ENCODE results near the gene PEBP1.
A peak's percentile ranks its signal among the peaks of the same experiment; 100 is the strongest.

PEBP1 gene

GRCh38 chr12:118119449-118119879, 16.5 kb upstream of the PEBP1 start:
- DNase-seq (ENCODE audit: low read depth) = no peak
- no peak overlapping the region for H3K4me3 ChIP-seq (ENCODE audit: low read depth, low read length)
- TF ChIP-seq CTCF (IDR thresholded peaks at IDR 0.05; ENCODE audit: control insufficient read depth, extremely low read depth, insufficient read depth) = no peak

- no peak overlapping the region for H3K4me3 ChIP-seq (ENCODE audit: low read depth, low read length)
- DNase-seq (ENCODE audit: low read depth) = no peak
- peak; percentile 44 for TF ChIP-seq CTCF (IDR thresholded peaks at IDR 0.05; ENCODE audit: control insufficient read depth, extremely low read depth, insufficient read depth)
Observed at GRCh38 chr12:118120579-118121363, 15.2 kb upstream of the PEBP1 start.

- no peak overlapping the region for H3K4me3 ChIP-seq (ENCODE audit: low read depth, low read length)
- no peak for TF ChIP-seq CTCF (IDR thresholded peaks at IDR 0.05; ENCODE audit: control insufficient read depth, extremely low read depth, insufficient read depth)
- DNase-seq (ENCODE audit: low read depth) = no peak
Observed at GRCh38 chr12:118122264-118122663, 13.7 kb upstream of the PEBP1 start.

- H3K4me3 ChIP-seq (ENCODE audit: low read depth, low read length) = no peak overlapping the region
- TF ChIP-seq CTCF (IDR thresholded peaks at IDR 0.05; ENCODE audit: control insufficient read depth, extremely low read depth, insufficient read depth) = no peak
- DNase-seq (ENCODE audit: low read depth) = no peak
Observed at GRCh38 chr12:118124333-118124874, 11.5 kb upstream of the PEBP1 start.

GRCh38 chr12:118125743-118126118, 10.2 kb upstream of the PEBP1 start:
- H3K4me3 ChIP-seq (ENCODE audit: low read depth, low read length) = no peak overlapping the region
- no peak for TF ChIP-seq CTCF (IDR thresholded peaks at IDR 0.05; ENCODE audit: control insufficient read depth, extremely low read depth, insufficient read depth)
- no peak for DNase-seq (ENCODE audit: low read depth)

- H3K4me3 ChIP-seq (ENCODE audit: low read depth, low read length) = no peak overlapping the region
- TF ChIP-seq CTCF (IDR thresholded peaks at IDR 0.05; ENCODE audit: control insufficient read depth, extremely low read depth, insufficient read depth) = no peak
- no peak for DNase-seq (ENCODE audit: low read depth)
Observed at GRCh38 chr12:118126119-118126757, 9.7 kb upstream of the PEBP1 start.

All from LNCaP clone FGC (cell line).